HepG2 (cell line): ENCODE measurements around the gene ASTN2. TPM values are rescaled to one million over a fixed set of nuclear protein-coding genes. Genes with fewer than 3 reads are reported as not detected.

ENCODE experiments used
- ATAC-seq: fragments of 200-7000 bp; cut with Tn5 transposase; 3 replicates; pipeline ENCODE4 v1.9.1; 2020; ENCODE audit warnings: mild to moderate bottlenecking, moderate library complexity
- BruUV-seq: library from RNA; stranded (reverse); fragments of 400-500 nt; replicated peaks from 2 replicates; lab custom pipeline; 2021; lab: Mats Ljungman, UMichigan
- CTCF ChIA-PET: fragments of 300-600 bp; formaldehyde crosslinking; extraction: SDS; loops from one replicate; lab custom pipeline; 2021; ENCODE audit warnings: low total read pairs, inconsistent platforms, low intra/inter-chr PET ratio; lab: Yijun Ruan, JAX
- POLR2A ChIA-PET: fragments of 350-600 bp; sonication (Branson Sonifier 250); formaldehyde crosslinking; loops from one replicate; lab custom pipeline; 2020; ENCODE audit warnings: antibody characterized with exemption, inconsistent platforms; lab: Yijun Ruan, JAX
- DNase-seq: peaks from one replicate; pipeline ENCODE4 v3.0.0-alpha.2; 2015; ENCODE audit warnings: low spot score
- FAIRE-seq: peaks from 3 replicates; lab custom pipeline; 2011; peaks lifted over from hg19 to GRCh38; lab: Jason Lieb, UNC
- H2AFZ ChIP-seq: one replicate; pipeline ENCODE4 v1.6.1; 2011; ENCODE audit warnings: low read length, inconsistent platforms
- H3K27ac ChIP-seq: fragments of 300-600 bp; 3 replicates; pipeline ENCODE4 v1.8.0; 2011; ENCODE audit warnings: mixed run types, mild to moderate bottlenecking, mixed read lengths, low read length, inconsistent platforms; ENCODE audit not compliant: insufficient read depth; ENCODE audit errors: extremely low read length
- H3K27me3 ChIP-seq, 2 experiments: fragments of 200-600 bp in 1 of 2; 2 replicates in 1 of 2; 3 replicates in 1 of 2; pipeline versions ENCODE4 v1.6.0 to v1.8.0; 2011; ENCODE audit warnings: low read length in 2 of 2, mild to moderate bottlenecking in 2 of 2, moderate library complexity in 2 of 2, inconsistent platforms in 1 of 2; ENCODE audit not compliant: insufficient read depth in 2 of 2, control insufficient read depth in 1 of 2
- H3K36me3 ChIP-seq, 2 experiments: fragments of 200-600 bp in 1 of 2; replicated peaks in 1 of 2; 2 replicates in 1 of 2; 3 replicates in 1 of 2; pipeline versions ENCODE4 v1.5.1 to v1.8.0; 2011; ENCODE audit warnings: low read length in 2 of 2, inconsistent platforms in 1 of 2; ENCODE audit not compliant: insufficient read depth in 2 of 2, control insufficient read depth in 1 of 2
- H3K4me1 ChIP-seq: 2 replicates; pipeline ENCODE4 v1.5.1; 2012; ENCODE audit warnings: low read length, inconsistent platforms; ENCODE audit not compliant: insufficient read depth
- H3K4me2 ChIP-seq: 2 replicates; pipeline ENCODE4 v1.6.0; 2011; ENCODE audit warnings: low read depth, low read length, inconsistent platforms
- H3K4me3 ChIP-seq, 3 experiments: fragments of 200-600 bp in 1 of 3; sonication (generic), shearing (Covaris generic) in 1 of 3; replicated peaks in 1 of 3; 2 replicates each; pipeline ENCODE4 v1.5.1; 2011 to 2016; ENCODE audit warnings: low read length in 3 of 3, inconsistent platforms in 2 of 3, low read depth in 2 of 3, mild to moderate bottlenecking in 2 of 3, control low read depth in 1 of 3, mixed read lengths in 1 of 3; ENCODE audit not compliant: insufficient read depth in 1 of 3
- H3K79me2 ChIP-seq: one replicate; pipeline ENCODE4 v1.6.1; 2011; ENCODE audit warnings: low read length, inconsistent platforms; ENCODE audit not compliant: insufficient read depth
- H3K9ac ChIP-seq: 2 replicates; pipeline ENCODE4 v1.6.0; 2011; ENCODE audit warnings: mild to moderate bottlenecking, low read depth, low read length, inconsistent platforms; ENCODE audit not compliant: insufficient read depth
- H3K9me3 ChIP-seq: 2 replicates; pipeline ENCODE4 v1.5.1; 2012; ENCODE audit warnings: mild to moderate bottlenecking, low read length
- H4K20me1 ChIP-seq: 2 replicates; pipeline ENCODE4 v1.6.0; 2011; ENCODE audit warnings: inconsistent platforms, mild to moderate bottlenecking, low read length, moderate library complexity; ENCODE audit not compliant: insufficient read depth
- CC2D1A ChIP-seq: sonication (generic); formaldehyde crosslinking; IDR thresholded peaks from 2 replicates; pipeline ENCODE4 v1.8.1; 2023; ENCODE audit warnings: mild to moderate bottlenecking, missing genetic modification reagents
- IKZF5 ChIP-seq: IDR thresholded peaks from 2 replicates; pipeline ENCODE4 v1.6.1; 2018; ENCODE audit warnings: missing genetic modification reagents, mild to moderate bottlenecking, missing compliant biosample characterization
- KIAA2018 ChIP-seq: sonication (generic); formaldehyde crosslinking; IDR thresholded peaks from 2 replicates; pipeline ENCODE4 v1.5.0; 2020; ENCODE audit warnings: mild to moderate bottlenecking, missing genetic modification reagents, borderline replicate concordance
- POGK ChIP-seq: sonication (generic); formaldehyde crosslinking; conservative IDR thresholded peaks from 2 replicates; pipeline ENCODE4 v1.8.0; 2022; ENCODE audit warnings: mild to moderate bottlenecking, moderate library complexity, missing genetic modification reagents
- RFXAP ChIP-seq: sonication (generic); formaldehyde crosslinking; IDR thresholded peaks from 2 replicates; pipeline ENCODE4 v1.4.0; 2020; ENCODE audit warnings: missing genetic modification reagents, borderline replicate concordance
- XRCC5 ChIP-seq: fragments of 200-400 bp; formaldehyde crosslinking; optimal IDR thresholded peaks from 2 replicates; pipeline ENCODE3; 2017; ENCODE audit warnings: mild to moderate bottlenecking, low read length
- ZNF101 ChIP-seq: sonication (generic); formaldehyde crosslinking; IDR thresholded peaks from 2 replicates; pipeline ENCODE4 v1.4.0; 2020; ENCODE audit warnings: mild to moderate bottlenecking, low read depth, missing genetic modification reagents, borderline replicate concordance
- ZNF570 ChIP-seq: sonication (generic); formaldehyde crosslinking; IDR thresholded peaks from 2 replicates; pipeline ENCODE4 v1.4.0; 2020; ENCODE audit warnings: mild to moderate bottlenecking, missing genetic modification reagents, borderline replicate concordance
- ZNF660 ChIP-seq: sonication (generic); formaldehyde crosslinking; IDR thresholded peaks from 2 replicates; pipeline ENCODE4 v1.5.1; 2020; ENCODE audit warnings: mild to moderate bottlenecking, low read depth, missing genetic modification reagents, borderline replicate concordance
- ZNF777 ChIP-seq: sonication (generic); formaldehyde crosslinking; IDR thresholded peaks from 2 replicates; pipeline ENCODE4 v1.4.0; 2020; ENCODE audit warnings: missing genetic modification reagents
- WGBS: methylation state at CpG from one replicate; pipeline ENCODE4 v1.1.6; 2017; ENCODE audit warnings: low lambda C conversion rate; 5-methylcytosine and 5-hydroxymethylcytosine counted together
- in situ Hi-C: cut with HindIII; loops from 2 replicates; pipeline ENCODE4 v1.10.0; 2017; ENCODE audit warnings: low pct_unique_long_range_greater_than_20kb; ENCODE audit not compliant: extremely low pct_ligation_motif_present
- intact Hi-C: fragments of 100-400 bp; cut with micrococcal nuclease; formaldehyde crosslinking; loops from one replicate; pipeline ENCODE4 v1.10.0; 2022; ENCODE audit not compliant: unreplicated experiment
- polyA plus RNA-seq, 8 experiments: library from polyadenylated mRNA; depleted of rRNA in 3 of 8; stranded (reverse) in 7 of 8; unstranded in 1 of 8; fragments of >200 nt; fragmentation: Illumina TruSeq in 4 of 8; extraction: Trizol in 4 of 8; gene quantifications; 2 replicates each; pipeline versions ENCODE4 v1.2.1 to v1.2.3, GENCODE V29; 2011 to 2016; ENCODE audit warnings: low read depth in 4 of 8, missing spikeins in 1 of 8, mixed read lengths in 1 of 8; ENCODE audit not compliant: insufficient read depth in 1 of 8
- total RNA-seq, 5 experiments: library from RNA; depleted of rRNA; stranded (reverse); fragments of >200 nt; fragmentation: Illumina TruSeq; extraction: Trizol; gene quantifications; 2 replicates each; pipeline ENCODE4 v1.2.3, GENCODE V29; 2016; ENCODE audit warnings: low read depth in 1 of 5
- TF ChIP-seq, protein P1 (sequence below): sonication (generic); formaldehyde crosslinking; IDR thresholded peaks from 2 replicates; pipeline ENCODE4 v1.5.1; 2020; ENCODE audit warnings: missing genetic modification reagents, mild to moderate bottlenecking, borderline replicate concordance

The ASTN2 gene
- total and polyA plus RNA-seq, 2 of the 13 experiments (the other 11 are each of a cell fraction or from before 2014, with no cell fraction given): 5.2 to 13.5 TPM

- no peaks in the 10 kb centered on the region for H3K36me3 ChIP-seq
- DNase-seq (no peak), ATAC-seq (no peak), FAIRE-seq (no peak)
- H3K79me2 ChIP-seq: no peaks in the 10 kb centered on the region
- H3K27me3 ChIP-seq: peaks cover 0 to 12% of the 10 kb centered on the region in 2 experiments; a peak in 3 of 5 replicates
- TF ChIP-seq KIAA2018 (no peak), ZNF570 (CRISPR knock-in tag) (no peak), ZNF660 (CRISPR knock-in tag) (no peak), ZNF101 (CRISPR knock-in tag) (no peak), CC2D1A (CRISPR knock-in tag) (no peak), RFXAP (CRISPR knock-in tag) (no peak), POGK (CRISPR knock-in tag) (no peak), ZNF777 (no peak), XRCC5 (no peak), IKZF5 (CRISPR knock-in tag) (no peak)
- TF ChIP-seq, protein P1, sequence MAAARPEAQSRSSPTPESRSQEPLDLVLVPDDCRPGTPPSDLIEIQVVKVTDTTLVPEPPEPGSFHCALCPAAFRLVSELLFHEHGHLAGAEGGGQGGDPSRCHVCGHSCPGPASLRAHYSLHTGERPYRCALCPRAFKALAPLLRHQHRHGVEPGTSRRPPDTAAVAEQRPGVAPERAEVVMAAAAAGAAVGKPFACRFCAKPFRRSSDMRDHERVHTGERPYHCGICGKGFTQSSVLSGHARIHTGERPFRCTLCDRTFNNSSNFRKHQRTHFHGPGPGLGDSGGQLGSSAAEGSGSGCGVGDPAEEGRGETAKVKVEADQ (CRISPR knock-in tag): no peak
- BruUV-seq: no TSS peak
- in situ Hi-C loops: no loop called here
- intact Hi-C loops: loop anchor here (5.0 kb wide), 1 partner anchor 148 kb away; no protein-coding TSS in a partner anchor
- H3K4me3 ChIP-seq: no peak overlapping the region
- peaks cover 9% of the 10 kb centered on the region; the same call in 1 of the 2 replicates for H3K9me3 ChIP-seq
- H3K4me2 ChIP-seq: no peak overlapping the region
- no peaks in the 10 kb centered on the region for H4K20me1 ChIP-seq
- WGBS: 0% methylated on average over 2 of the region's 3 CpGs
- ChIA-PET CTCF (no interaction called here), POLR2A (no interaction called here)
- no peak overlapping the region for H3K27ac ChIP-seq
- no peak overlapping the region for H2AFZ ChIP-seq
- H3K4me1 ChIP-seq: no peaks in the 10 kb centered on the region
- H3K9ac ChIP-seq: no peak overlapping the region
These were observed 510.7 kb downstream of the ASTN2 start for GRCh38 chr9:116904165-116904564.
